HG03175 (cell line): Measurements from ENCODE around the gene TMEM97.

Source experiments
- ATAC-seq: cut with Tn5 transposase; IDR thresholded peaks from one replicate; pipeline ENCODE4 v1.9.1; 2021; ENCODE audit warnings: mild to moderate bottlenecking, moderate library complexity; ENCODE audit not compliant: unreplicated experiment

TMEM97 gene

DNA sequence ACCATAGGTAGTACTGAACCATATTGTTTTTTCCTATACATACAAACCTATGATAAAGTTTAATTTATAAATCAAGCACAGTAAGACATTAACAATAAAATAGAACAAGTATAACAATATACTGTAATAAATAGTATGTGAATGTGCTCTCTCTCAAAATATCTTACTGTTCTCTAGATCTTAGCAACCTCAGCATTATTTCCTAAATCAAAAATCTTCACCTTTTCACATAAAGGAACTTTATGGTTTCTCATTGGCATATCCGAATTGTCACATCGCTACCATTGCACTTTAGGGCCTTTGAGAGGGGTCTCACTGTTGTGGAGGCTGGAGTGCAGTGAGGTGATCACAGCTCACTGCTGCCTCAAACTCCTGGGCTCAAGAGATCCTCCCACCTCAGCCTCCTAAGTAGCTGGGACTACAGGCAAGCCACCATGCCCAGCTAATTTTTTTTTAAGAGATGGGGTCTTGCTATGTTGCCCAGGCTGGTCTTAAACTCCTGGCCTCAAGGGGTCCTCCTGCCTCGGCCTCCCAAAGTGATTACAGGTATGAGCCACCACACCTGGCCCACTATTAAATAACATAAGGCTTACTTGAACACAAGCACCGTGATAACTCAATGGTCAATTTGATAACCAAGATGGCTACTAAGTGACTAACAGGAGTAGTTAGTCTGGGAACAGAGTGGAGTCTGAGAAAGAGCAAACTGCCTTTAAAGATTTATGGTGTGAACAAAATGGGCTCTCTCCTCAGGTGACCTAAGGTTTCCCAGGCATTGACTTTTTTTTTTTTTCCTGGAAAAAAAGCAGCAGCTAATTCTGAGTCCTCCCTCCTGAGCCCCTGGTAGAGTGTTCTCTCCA, 2.9 kb upstream of the TMEM97 start:
- no peak for ATAC-seq

DNA sequence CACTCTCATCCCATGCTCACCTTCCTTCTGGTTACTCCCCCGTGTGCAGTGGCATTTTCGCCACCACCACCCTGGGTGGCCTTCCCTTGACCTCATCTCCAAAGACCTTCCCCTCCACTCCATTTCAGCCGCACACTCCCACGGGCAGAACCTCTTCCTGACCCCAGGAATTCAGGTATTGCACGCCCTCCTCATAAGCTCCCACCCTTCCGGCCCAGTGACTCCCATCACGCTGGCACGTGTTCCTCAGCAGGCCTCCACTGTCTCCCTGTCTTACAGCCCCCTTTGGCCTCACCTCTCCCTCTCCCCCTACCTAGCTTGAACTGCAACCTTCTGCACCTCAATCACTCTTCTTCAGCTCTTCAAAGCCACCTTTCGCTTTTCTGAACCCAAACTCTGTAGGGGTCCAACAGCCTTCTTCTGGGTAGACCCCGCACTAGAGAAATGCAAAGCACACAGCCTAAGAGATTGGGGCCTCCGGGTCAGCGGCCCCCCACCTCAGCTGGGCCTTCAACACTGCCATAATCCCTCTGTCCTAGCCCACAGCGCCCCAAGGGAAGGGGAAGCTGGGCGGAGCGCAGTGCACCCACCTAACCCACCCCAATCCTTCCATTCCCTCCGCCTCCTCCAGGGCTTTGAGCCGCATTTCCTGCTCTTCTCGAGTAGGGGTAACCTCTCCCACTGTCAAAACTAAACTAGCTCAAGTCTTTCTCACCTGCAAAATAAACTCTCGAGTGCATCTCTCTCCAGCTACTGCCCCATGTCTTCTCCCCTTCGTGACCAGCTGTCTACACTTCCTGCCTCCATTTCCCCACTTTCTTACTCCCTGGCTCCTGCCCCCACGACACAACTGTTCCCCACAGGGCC, 1.7 kb upstream of the TMEM97 start:
- no peak for ATAC-seq

DNA sequence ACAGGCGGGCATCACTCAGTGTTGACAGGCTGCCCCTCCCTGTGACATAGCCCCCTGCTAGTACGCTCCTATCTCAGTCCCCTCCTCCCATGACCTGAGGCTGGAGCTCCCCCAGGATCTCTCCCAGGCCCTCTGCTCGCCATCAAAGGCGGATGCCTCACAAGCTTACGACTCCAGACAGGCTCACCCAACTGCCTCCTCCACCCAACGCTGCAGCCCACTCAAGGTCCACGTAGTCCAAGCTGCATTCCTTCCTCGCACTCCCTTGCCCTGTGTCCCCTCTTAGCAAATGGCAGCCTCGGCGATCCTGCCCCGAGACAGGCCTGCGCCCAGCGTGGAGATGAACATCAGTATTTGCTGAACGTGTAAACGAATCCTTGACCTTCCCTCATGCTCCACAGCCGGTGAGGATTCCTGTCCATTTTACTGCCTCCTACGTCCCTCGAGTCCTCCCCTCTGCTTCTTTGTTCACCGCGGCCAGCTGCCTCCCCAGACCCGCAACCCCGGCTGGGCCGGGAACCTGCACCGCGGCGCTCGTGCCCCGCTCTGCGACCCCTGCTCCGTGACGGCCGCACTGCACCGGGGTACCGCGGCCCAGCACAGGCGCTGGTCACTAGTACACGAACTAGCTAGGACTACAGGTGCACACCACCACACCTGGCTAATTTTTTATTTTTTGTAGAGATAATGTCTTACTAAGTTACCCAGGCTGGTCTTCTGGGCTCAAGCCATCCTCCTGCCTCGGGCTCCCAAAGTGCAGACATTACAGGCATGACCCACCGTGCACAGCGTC, 838 bp upstream of the TMEM97 start:
- ATAC-seq = peak; percentile 0

DNA sequence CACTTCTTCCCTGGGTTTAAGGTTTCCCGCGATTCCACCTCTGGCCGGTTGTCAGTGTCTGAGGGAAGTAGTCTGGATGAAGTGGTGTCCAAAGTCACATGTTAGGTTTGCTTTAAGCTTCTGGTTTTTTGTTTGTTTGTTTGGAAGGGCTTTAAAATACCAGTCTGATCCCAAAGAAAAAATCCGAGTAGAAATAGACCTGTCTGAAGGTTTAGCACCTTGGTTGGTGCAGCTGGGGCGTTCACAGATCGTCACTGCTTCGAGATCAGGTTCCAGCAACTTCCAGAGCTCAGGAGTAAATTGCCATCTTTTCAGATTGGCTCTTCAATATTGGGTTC, 567 bp downstream of the TMEM97 start:
- no peak for ATAC-seq

DNA sequence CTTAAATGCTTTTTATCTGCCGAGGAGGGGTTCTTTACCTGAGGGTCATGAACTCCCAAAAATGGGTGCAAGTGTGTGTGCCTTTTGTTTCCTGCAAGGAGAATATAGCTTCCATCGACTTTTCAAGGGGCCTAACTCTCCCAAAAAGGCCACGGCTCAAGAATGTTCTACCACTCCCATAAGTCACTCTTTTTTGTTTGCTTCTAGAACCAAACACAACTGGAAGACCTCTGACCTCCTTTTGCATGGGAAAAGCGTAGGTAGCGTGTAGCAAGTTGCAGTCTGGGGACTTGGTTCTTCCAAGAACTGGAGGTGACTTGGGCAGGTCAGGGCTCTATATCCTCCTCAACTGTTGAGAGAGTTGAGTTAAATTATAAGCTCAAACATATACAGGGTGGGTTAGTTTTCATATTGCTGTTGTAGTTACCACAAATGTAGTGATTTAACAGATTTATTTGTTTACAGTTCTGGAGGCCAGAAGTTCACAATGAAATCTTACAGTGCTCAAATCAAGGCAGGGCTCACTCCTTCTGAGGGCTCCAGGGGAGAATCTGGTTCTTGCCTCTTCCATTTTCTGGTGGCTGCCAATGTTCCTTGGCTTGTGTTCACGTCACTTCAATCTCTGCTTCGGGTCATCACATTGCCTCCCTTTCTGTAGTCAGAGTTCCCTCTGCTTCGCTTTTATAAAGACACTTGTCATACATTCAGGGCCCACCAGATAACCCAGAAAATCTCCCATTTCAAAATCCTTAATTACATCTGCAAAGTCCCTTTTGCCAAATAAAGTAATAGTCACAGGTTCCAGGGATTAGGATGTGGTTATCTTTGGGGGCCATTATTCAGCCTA, 1.4 kb downstream of the TMEM97 start:
- no peak for ATAC-seq

DNA sequence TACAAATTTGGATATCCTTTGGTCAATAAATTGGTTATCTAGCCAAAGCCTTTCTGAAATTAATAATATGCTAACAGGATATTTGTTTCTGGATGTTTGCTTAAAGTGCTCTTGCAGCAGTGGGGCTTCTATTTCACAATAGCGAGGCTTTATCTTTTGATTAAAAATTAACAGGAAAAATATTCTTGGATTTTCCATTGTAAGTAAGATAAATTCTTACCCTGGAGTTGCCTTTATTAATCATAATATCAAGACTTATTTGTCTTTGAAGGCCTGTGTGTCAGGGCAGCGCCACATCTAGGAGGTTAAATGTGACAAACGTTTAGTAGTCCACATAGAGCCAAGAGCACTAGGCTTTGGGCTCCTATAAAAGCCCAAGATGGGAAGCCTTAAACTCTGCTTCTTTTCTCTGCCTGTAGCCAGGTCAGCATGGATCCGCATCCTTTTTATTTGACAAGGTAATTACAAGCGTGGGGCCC, 5.3 kb downstream of the TMEM97 start:
- no peak for ATAC-seq

DNA sequence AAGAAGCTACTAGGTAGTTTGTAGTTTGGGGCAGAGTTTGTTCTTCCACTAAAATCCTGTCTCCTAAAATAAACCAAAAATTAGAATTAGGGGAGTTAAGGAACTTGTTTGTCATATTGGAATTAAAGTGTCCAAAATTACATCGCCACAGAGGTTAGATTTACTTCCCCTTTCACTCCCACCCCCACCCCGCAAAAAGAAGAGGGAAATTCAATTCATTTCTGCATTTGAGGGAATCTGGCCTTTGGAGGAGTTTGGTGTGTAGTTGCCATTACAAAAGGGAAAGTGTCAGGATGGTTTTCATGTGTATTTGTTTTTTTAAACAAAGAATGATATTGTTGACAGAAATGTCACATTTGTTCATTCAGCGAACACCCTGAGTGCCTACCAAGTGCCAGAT, 5.8 kb downstream of the TMEM97 start:
- ATAC-seq = no peak

DNA sequence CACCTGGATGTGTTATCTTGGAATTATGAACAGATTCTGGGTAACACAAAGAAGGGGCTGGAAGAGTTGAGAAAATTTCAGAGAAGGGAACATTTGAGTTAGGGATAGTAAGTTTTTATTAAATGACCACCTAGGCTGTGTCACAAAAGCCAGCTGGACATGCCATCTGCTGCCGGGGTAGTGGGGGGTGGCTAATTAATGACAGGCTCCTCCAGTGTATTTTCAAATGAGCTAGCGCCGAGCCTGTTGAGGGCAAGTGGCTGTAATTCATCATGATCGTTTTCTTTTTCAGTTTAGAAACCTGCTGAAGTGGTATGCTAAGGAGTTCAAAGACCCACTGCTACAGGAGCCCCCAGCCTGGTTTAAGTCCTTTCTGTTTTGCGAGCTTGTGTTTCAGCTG, 6.2 kb downstream of the TMEM97 start:
- ATAC-seq = no peak

DNA sequence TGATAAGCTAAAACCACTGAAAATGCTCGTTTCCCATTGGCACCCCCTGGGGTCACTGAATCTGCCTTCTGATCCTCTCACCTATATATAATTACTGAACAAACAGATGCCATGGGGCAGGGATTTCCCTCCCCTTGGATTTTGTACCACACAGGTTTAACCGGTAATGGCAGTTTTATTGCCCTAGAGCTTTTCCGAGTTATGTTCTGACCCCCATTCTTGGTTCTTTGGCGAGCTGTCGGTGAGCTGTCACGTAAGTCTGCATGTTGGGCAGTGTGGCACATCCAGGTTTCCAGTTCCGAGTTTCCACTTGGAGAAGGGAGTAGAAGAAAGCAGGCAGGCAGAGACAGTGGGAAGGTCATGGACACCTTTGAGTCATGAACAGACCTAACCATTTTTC, 7.1 kb downstream of the TMEM97 start:
- no peak for ATAC-seq

DNA sequence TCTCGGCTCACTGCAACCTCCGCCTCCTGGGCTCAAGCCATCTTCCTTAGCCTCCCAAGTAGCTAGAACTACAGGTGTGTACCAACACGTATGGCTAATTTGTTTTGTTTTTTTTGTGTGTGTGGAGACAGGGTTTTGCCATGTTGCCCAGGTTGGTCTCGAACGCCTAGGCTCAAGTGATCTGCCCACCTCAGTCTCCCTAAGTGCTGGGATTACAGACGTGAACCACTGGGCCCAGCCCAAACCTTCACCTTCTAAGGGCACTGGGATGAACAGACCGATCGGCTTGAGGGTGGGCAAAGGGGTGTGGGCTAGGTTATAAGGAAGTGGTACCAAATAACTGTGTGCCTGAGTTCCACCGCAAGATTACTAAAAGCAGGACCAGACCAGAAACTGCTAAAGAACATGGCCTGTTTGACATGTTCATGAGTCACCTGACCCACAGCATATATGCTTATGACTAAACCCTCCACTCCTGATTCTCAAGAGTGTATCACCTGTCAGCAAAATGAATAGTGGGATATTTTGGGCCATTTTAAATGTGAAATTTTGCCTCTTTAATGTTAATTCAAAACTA, 8.1 kb downstream of the TMEM97 start:
- ATAC-seq = no peak

DNA sequence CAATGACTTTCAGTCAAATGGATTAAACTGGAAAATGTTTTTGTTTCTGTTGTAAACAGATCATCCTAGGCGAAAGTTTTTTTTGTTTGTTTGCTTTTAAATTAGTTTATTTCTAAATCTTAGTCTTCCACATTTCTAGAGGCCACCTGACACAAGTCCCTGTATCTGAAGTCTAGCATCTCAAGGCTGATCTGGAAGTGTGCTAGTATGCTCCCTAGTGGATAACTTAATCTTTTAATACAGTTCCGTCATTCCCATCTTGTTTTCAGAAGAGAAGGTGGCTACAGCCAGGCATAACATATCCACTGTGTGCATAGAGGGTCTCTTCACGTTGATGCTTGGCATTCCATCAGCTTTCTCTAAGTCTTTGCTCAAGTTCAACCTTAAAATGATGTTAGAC, 8.7 kb downstream of the TMEM97 start:
- no peak for ATAC-seq

DNA sequence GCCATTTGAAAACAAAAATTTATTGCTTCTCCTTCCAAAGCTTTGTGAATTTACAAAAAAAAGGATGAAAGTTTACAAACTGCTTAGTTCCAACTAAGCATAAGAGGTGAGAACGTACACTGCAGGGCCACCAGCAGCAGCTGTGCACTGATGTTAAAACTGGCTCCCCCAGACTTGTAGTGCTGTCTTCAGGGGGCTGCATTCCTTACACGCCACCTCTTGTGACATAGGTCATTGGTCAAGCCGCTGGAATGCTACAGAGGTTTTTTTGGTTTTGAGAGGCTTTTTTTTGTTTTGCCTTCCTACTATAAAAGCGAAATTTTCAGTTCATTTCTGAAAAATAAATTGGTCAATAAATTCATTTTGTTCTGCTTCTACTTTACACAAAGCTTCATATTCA, 9.3 kb downstream of the TMEM97 start:
- ATAC-seq = no peak

DNA sequence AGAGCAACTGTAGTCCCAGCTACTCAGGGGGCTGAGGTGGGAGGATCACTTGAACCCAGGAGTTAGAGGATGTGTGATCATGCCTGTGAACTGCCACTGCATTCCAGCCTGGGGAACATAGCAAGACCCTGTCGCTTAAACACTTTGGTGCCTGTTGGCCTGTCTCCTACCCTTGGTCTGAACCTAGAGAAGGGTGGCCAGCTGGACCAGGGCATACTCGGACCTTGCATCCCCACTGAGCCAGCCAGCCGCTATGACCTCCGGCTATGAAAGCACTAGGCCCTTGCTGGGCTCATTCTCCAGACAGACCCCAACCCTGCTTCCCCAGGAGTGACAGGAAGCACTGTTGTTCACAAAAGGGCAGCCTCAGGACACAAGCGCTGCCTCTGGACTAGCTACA, 11.7 kb downstream of the TMEM97 start:
- ATAC-seq = no peak

DNA sequence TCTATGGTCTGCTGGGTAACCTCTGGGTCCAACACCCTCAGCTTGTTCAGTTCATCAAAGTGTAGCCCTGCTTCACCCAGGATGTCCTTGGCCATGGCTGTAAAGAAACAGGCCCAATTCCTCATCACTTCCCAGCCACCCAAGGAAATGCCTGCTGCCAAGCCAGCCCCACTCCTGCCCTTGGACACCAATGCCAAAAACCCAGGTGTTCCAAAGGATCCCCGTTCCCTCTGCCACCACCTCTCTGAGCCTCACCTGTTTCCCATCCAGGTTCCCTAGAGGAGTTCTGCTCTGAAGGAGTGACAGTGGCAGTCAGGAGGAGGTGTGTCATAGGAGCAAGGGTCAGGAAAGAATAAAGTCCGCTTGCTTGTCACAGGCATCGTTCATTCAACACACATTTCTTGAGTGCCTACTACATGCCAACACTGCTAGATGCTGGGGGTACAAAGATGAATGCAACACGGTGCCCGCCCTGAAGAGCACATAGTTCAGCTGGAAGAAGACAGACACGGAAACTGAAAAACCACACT, 13.0 kb downstream of the TMEM97 start:
- ATAC-seq = no peak

DNA sequence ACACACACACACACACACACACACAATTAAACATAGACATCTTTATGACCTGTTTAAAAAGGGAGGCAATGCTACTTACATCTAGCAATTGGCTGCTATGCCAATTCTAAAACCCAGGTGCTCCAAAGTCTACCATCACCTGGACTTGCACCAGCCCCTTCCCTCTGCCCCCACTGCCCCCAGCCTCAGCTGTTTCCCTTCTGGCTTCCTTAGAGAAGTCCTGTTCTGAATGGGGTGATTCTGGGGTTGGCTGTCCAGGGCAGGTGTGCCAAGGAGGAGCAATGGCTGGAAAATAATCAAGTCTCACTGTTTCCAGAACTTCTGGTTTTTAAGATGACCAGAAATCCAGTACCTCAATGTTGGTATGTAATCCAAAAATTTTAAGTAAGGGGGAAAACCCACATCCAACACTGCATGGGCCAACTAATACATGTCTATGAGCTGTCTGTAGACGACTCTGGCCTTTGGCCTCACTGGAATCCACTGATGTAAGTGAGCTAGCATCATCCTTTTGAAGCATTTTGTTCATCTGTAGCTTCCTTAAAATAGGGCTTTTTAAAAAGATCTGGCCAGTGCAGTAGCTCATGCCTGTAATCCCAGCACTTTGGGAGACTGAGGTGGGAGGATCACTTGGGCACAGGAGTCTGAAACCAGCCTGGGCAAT, 14.2 kb downstream of the TMEM97 start:
- ATAC-seq = no peak

DNA sequence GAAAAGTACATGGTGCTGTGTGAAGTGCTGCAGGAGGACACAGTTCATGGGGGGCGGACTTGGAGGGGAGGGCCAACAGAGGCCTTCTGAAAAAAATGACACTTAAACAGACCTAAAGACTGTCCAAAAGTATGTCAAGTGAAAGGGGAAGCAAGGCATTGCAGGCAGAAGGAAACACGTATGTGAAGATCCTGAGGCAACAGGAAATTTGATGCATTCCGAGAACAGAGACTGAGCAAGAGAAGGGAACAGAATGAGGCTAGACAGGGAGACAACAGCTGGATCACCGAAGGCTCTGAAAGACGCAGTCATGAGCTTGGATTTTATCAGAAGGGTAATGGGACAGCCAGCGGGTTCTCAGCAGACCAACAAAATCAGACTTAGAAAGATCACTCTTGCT, 15.2 kb downstream of the TMEM97 start:
- no peak for ATAC-seq

DNA sequence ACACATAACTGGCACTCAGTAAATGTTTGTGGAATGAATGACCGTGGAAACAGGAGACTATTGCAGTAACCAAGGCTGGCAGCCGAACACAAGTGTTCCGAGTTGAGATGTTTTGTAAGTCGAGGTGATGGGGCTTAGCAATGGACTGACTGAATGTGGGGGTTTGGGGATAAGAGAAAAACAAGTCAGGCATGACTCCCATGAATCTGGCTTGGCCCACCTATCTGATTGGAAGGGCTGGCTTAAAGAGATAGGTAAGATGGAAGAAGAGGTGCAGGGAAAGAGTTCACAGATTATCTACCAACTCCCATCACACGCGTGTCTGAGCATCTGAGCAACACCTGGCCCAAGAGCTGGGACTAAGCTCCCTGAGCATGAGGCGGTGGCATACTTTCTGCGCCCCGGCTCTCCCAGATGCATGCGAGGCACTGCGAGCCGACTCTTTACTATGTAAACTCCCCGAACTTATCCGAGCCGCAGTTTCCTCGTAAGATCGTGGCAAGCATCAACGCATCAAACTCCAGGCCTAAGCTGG, 15.7 kb downstream of the TMEM97 start:
- ATAC-seq = no peak

DNA sequence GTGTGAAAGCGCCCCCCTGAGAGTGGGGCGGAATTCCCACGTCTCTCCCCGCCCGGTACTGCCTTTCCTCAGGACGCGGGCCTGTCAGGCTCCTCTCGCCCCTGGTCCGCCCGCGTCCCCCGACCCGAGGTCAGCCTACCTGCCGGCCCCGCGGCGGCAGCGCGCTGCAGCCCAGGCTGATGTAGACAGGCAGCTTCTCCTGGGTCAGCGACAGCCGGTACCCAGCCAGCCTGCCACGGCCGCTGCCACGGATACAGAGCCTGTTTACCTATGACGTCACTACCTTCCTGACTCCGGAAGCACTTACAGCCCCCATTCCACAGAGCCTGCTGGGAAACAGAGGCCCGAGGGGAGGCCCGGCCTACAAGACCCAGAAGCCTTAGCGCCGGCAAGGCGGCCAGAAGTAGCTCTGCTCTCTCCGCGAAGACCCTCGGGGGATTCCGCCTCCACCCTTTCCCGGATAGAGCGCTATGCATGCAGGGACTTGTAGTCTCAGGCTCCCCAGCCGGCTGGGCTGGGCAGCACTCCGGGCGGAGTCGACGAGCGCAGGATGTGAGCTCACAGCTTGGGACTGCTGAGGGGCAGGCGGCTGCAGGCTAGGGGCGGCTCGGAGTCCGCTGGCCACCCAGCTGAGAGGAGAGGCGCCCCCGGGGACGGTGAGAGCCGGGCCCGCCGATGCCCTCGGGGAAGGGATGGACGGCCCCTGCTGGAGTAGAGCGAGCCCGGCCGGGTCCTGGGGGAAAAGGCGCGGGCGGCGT, 16.4 kb downstream of the TMEM97 start, which contains the start of the genes IFT20 and TNFAIP1:
TSS of gene IFT20 (minus strand) at position 272 of the 758 bp plus-strand sequence. CDS start 3,487 bp downstream, outside the sequence.
TSS of gene TNFAIP1 (plus strand) at position 561 of the 758 bp plus-strand sequence. CDS start 3,761 bp downstream, outside the sequence.
- peak; percentile 96 for ATAC-seq
